ENCODE results near the gene SNRNP27.

SNRNP27 gene

DNA sequence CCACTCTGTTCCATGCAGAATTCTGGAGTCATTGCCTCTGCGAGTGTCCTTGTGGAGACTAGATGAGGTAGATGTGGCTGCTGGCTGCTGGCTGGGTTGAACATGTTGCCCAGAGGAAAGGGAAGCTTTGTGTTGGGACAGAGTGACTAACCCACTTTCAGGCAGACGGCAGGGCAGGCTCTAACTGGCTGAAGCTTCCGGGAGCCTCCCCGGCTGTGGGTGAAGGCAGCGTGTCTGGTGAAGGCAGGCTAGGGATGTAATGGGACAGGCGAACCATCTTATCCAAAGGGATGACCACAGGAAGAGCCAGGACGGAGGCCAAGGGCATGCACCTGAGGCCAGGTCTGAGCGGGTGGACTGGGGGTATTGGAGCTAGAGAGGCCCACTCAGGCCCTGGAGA lies 51.7 kb downstream of the SNRNP27 start:
- no peak overlapping the region for H3K4me3 ChIP-seq (ENCODE audit: low read depth, low read length)
- DNase-seq (ENCODE audit: low read depth), result peak; percentile 91
- TF ChIP-seq, protein P1, sequence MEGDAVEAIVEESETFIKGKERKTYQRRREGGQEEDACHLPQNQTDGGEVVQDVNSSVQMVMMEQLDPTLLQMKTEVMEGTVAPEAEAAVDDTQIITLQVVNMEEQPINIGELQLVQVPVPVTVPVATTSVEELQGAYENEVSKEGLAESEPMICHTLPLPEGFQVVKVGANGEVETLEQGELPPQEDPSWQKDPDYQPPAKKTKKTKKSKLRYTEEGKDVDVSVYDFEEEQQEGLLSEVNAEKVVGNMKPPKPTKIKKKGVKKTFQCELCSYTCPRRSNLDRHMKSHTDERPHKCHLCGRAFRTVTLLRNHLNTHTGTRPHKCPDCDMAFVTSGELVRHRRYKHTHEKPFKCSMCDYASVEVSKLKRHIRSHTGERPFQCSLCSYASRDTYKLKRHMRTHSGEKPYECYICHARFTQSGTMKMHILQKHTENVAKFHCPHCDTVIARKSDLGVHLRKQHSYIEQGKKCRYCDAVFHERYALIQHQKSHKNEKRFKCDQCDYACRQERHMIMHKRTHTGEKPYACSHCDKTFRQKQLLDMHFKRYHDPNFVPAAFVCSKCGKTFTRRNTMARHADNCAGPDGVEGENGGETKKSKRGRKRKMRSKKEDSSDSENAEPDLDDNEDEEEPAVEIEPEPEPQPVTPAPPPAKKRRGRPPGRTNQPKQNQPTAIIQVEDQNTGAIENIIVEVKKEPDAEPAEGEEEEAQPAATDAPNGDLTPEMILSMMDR (IDR thresholded peaks at IDR 0.05; ENCODE audit: low read depth, low read length), result no peak
- TF ChIP-seq POLR2A (IDR thresholded peaks at IDR 0.05; ENCODE audit: extremely low read depth, insufficient read length) (no peak), MYC (IDR thresholded peaks at IDR 0.05; ENCODE audit: low read depth, low read length) (no peak)

DNA sequence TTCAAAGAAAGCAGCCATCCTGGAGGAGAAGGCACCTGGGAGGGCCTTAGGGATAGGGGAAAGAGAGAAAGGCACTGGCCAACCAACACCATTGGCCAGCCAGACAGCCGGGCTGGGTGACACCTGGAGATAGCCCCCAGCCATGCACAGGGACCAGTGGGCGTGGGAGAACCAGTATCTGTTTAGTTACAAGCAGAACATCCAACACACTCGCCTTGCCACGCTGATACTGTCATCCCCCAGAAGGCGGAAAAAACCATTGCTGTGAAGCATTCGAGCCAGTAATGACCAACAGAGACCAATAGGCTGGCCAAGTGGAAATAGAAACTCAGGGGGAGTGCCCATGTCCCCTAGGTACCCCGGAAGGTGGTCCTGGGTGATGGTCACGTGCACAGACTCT lies 52.2 kb downstream of the SNRNP27 start:
- no peak for TF ChIP-seq POLR2A (IDR thresholded peaks at IDR 0.05; ENCODE audit: extremely low read depth, insufficient read length)
- no peak for TF ChIP-seq MYC (IDR thresholded peaks at IDR 0.05; ENCODE audit: low read depth, low read length)
- TF ChIP-seq, protein P2, sequence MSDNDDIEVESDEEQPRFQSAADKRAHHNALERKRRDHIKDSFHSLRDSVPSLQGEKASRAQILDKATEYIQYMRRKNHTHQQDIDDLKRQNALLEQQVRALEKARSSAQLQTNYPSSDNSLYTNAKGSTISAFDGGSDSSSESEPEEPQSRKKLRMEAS (IDR thresholded peaks at IDR 0.05; ENCODE audit: low read depth, low read length), result no peak
- TF ChIP-seq, protein P1 (IDR thresholded peaks at IDR 0.05; ENCODE audit: low read depth, low read length), result no peak
- peak; percentile 21 for DNase-seq (ENCODE audit: low read depth)
- no peak overlapping the region for H3K4me3 ChIP-seq (ENCODE audit: low read depth, low read length)

DNA sequence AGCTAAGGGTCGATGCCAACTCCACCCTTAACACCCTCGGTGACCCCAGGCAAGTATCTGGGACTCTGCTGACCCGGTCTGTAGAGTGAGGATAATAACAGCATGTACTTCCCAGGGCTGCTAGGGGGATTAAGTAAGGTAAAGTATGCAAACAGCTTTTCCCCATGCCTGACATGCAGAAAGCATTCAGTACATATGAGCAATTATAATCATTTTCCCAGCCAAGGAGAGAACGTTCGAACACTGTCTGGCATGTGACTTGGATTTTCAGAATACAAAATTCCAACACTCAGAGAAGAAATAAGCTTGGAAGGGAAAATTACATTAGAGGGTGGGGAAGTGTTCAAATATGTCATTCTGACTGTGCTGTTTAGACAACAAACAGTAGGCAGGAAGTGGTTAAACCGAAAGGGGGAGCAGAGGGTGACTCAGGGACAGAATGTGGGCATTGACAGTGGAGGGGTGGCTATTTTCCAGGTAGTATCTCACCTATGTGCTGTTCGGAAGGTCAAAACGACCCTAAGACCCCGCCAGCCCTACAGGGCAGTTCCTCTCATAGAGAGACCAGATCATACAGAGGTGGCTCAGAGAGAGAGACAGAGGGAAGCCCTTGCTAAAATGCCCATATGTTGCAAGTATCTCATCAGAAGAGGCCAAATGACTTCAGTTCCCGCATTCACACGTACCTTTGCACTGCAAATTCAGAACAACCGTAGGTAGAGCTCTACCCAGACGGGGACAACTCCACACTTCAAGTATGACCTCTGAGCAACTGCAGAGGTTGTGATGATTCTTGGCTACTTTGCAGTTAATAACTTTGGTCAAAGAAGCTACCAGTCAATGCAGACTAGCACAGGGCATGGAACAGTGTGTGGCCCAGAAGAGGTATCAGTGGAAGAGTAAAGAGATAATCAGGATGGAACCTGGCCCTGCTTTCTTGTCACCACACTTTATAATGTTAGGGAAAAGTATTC lies 52.9 kb downstream of the SNRNP27 start:
- peak overlapping the region; percentile 27 for H3K4me3 ChIP-seq (ENCODE audit: low read depth, low read length)
- TF ChIP-seq MYC (IDR thresholded peaks at IDR 0.05; ENCODE audit: low read depth, low read length) (no peak), POLR2A (IDR thresholded peaks at IDR 0.05; ENCODE audit: extremely low read depth, insufficient read length) (no peak)
- TF ChIP-seq, protein P2 (IDR thresholded peaks at IDR 0.05; ENCODE audit: low read depth, low read length), result peak; percentile 20; the same call in 1 of the 2 replicates
- peak; percentile 84 for DNase-seq (ENCODE audit: low read depth)

DNA sequence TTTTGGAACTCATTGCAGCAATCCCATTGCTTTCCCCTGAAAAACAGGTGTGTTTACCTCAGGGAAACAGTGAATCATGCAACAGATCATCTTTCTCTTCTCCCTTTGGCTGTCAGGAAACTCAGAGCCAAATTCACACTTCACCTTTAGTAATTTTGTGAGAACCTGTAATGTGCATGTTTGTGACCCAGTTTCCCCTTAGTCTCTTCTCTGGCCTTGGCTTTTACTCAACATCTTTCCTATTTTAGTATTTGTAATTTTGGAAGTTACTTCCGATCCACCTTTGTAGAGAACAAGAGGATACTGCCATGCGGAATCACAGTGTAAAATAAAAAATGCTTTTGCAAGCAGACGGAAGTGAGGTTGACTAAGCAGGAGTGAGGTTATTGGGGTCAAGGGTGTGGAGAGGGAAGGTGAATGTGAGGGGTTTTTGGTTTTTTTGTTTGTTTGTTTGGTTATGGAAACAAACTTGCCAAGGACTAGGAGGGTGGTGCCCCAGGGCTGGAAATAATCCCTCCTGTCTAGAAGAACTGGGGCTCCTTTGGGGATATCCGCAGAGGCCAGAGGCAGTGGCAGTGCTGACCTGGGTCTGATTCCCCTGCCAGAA lies 53.7 kb downstream of the SNRNP27 start:
- DNase-seq (ENCODE audit: low read depth), result peak; percentile 27
- TF ChIP-seq, protein P1 (IDR thresholded peaks at IDR 0.05; ENCODE audit: low read depth, low read length), result no peak
- TF ChIP-seq MYC (IDR thresholded peaks at IDR 0.05; ENCODE audit: low read depth, low read length), result no peak
- TF ChIP-seq POLR2A (IDR thresholded peaks at IDR 0.05; ENCODE audit: extremely low read depth, insufficient read length), result no peak
- TF ChIP-seq, protein P2 (IDR thresholded peaks at IDR 0.05; ENCODE audit: low read depth, low read length), result no peak
- H3K4me3 ChIP-seq (ENCODE audit: low read depth, low read length), result no peak overlapping the region

DNA sequence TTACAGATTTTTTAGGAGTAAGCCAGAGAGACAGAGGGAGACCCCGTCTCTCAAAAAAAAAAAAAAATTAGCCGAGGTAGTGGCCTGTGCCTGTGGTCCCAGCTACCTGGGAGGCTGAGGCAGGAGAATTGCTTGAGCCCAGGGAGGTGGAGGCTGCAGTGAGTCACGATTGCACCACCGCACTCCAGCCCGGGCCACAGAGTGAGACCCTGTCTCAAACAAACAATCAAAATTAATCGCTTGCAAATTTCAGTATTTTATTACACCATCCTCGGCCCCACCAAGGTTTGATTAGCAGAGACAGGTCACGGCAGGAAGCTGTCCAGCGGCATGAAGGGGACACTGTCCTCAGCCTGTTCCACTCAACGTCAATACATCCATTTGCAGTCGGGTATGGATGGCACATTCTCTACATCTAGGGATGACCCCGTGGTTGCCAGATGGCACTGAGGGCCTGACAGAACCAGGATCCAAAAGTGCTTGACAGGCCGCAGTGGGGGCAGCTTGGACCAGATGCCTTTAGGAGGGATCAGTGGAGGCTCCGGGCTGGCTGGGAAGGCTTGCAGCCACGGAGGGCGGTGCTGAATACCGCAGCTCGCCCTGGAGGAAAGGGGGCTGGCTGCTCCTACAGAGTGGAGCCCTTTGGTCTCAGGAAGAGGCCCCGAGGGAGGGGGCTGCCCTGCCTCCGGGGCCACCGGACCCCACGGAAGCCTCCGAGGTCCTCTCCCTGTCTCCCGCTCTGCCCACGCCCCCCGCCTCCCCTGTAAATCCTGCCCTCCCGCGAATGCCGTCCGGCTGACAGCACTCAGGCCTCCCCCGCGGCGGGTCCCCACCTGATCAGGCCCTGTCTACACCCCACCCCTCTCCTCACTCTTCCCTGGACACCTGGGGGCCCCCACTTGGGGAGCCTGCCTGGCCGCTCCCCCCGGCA lies 54.5 kb downstream of the SNRNP27 start:
- DNase-seq (ENCODE audit: low read depth), result no peak
- TF ChIP-seq, protein P1 (IDR thresholded peaks at IDR 0.05; ENCODE audit: low read depth, low read length), result no peak
- TF ChIP-seq MYC (IDR thresholded peaks at IDR 0.05; ENCODE audit: low read depth, low read length), result no peak
- TF ChIP-seq, protein P2 (IDR thresholded peaks at IDR 0.05; ENCODE audit: low read depth, low read length), result no peak
- no peak for TF ChIP-seq POLR2A (IDR thresholded peaks at IDR 0.05; ENCODE audit: extremely low read depth, insufficient read length)
- no peak overlapping the region for H3K4me3 ChIP-seq (ENCODE audit: low read depth, low read length)

Data from NB4 (cell line).